GM12873 (cell line): ENCODE results near the gene KIF20A.

Experiments used
- CTCF ChIP-seq: IDR thresholded peaks from 2 replicates; pipeline ENCODE4 v1.5.1; 2012; ENCODE audit warnings: low read depth, mild to moderate bottlenecking, moderate library complexity, low read length, control low read depth; ENCODE audit not compliant: insufficient read depth; ENCODE audit errors: missing control alignments

KIF20A gene

DNA sequence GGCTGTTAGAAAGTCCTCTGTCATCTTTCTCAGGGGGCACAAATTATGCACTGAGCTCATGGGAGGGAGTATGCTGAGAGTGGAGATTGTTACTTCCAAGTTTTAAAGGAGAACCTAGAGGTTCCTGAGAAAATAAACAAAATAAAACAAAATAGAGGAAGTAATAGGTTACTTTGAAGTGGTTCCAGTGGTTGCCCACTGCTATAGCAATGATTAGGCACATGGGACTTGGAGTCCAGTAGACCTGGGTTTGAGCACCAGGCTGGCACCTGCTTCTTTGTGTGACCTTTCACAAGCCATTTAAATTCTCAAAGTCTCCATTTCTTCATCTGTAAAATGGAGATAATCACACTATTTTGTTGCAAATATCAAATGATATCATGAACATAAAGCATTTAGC is 48.0 kb downstream of the KIF20A start:
- TF ChIP-seq CTCF = no peak

- TF ChIP-seq CTCF = no peak
Observed at GRCh38 chr5:138229387-138229786, 50.5 kb downstream of the KIF20A start.

DNA sequence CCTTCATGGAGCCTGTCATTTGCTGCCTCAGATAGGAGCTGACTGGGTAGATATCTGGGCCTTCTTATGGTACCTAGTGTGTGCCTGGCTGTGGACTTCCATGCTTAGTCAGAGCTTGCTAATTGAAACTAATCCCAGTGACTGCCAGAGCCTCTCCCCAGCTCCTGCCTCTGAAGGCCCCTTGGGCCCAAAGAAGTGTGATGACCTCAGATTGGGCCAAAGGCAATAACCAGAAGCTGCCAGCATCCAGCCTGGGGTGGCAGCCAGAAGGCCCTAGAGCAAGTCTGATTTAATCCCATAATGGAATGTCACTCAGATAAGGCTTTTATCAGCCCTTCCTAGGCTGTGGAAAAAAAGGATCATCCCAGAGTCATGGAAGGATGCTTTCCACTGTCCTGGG is 51.3 kb downstream of the KIF20A start:
- TF ChIP-seq CTCF = no peak

- no peak for TF ChIP-seq CTCF
Observed at GRCh38 chr5:138230981-138231589, 52.2 kb downstream of the KIF20A start.

DNA sequence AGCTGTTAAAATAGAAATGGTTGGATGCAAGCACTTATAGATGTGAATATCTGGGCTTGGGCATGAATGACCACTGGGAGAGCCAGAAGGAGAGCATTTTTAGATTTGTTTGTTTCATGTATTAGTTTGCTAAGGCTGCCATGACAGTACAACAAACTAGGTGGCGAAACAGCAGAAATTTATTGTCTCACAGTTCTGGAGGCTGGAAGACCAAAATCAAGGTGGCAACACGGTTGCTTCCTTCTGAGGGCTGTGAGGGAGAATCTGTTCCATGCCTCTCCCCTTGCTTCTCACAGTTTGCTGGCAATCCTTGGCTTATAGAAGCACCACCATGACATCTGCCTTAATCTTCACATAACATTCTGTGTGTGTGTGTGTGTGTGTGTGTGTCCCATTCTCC is 54.4 kb downstream of the KIF20A start:
- no peak for TF ChIP-seq CTCF

GRCh38 chr5:138234651-138235050 is 55.7 kb downstream of the KIF20A start:
- no peak for TF ChIP-seq CTCF
